ENCODE results near the gene KRTAP5-11. TPM values are rescaled to one million over a fixed set of nuclear protein-coding genes. Genes with fewer than 3 reads are reported as not detected.
A peak's percentile ranks its signal among the peaks of the same experiment; 100 is the strongest.
"Not testable (repeated sequence)": the region's sequence is repeated elsewhere in the genome, so short reads cannot be mapped to it uniquely, and the experiment has no call there.

Gene KRTAP5-11, protein sequence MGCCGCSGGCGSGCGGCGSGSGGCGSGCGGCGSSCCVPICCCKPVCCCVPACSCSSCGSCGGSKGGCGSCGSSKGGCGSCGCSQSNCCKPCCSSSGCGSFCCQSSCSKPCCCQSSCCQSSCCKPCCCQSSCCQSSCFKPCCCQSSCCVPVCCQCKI
- total RNA-seq: not detected

GRCh38 chr11:71582309-71582895, at the start of gene KRTAP5-11:
TSS of gene KRTAP5-11 (minus strand) at chr11:71582875. CDS start at chr11:71582837, 38 bp downstream.
- H3K4me3 ChIP-seq (replicated peaks in 1 of 3): no peak within 1 kb of the TSS
- intact Hi-C loops (cut with DNase I): no loop called here
- WGBS, 2 donors: 90 to 93% methylated on average over 2 to 3 of the region's 3 CpGs
- H3K9me3 ChIP-seq: no peaks in the 10 kb centered on the region
- H3K36me3 ChIP-seq: no peaks in the 10 kb centered on the region
- DNase-seq: no peak
- no peak for TF ChIP-seq POLR2A (IDR thresholded peaks at IDR 0.05)
- TF ChIP-seq, protein P1, sequence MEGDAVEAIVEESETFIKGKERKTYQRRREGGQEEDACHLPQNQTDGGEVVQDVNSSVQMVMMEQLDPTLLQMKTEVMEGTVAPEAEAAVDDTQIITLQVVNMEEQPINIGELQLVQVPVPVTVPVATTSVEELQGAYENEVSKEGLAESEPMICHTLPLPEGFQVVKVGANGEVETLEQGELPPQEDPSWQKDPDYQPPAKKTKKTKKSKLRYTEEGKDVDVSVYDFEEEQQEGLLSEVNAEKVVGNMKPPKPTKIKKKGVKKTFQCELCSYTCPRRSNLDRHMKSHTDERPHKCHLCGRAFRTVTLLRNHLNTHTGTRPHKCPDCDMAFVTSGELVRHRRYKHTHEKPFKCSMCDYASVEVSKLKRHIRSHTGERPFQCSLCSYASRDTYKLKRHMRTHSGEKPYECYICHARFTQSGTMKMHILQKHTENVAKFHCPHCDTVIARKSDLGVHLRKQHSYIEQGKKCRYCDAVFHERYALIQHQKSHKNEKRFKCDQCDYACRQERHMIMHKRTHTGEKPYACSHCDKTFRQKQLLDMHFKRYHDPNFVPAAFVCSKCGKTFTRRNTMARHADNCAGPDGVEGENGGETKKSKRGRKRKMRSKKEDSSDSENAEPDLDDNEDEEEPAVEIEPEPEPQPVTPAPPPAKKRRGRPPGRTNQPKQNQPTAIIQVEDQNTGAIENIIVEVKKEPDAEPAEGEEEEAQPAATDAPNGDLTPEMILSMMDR (IDR thresholded peaks at IDR 0.05): no peak
- H3K4me1 ChIP-seq: no peaks in the 10 kb centered on the region
- no peak within 1 kb of the TSS for H3K27ac ChIP-seq
- no peaks in the 10 kb centered on the region for H3K27me3 ChIP-seq

DNA sequence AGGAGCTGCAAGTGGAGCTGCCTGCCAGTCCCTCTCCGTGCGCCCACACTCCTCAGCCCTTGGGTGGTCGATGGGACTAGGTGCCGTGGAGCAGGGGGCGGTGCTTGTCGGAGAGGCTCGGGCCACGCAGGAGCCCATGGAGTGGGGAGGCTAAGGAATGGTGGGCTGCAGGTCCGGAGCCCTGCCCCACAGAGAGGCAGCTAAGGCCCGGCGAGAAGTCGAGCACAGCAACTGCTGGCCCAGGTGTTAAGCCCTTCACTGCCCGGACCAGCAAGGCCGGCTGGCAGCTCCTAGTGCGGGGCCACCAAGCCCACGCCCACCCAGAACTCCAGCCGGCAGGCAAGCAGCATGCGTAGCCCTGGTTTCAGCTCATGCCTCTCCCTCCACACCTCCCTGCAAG, 48.9 kb upstream of the KRTAP5-11 start:
- H3K27ac ChIP-seq; H3K4me3 ChIP-seq (replicated peaks in 1 of 3); DNase-seq; H3K9me3 ChIP-seq; H3K36me3 ChIP-seq; H3K4me1 ChIP-seq; H3K27me3 ChIP-seq: not testable (repeated sequence)
- intact Hi-C loops (cut with DNase I): loop anchor here (10.0 kb wide), 1 partner anchor 103 kb away; no protein-coding TSS in a partner anchor
- WGBS, 2 donors: 87% methylated on average over 12 of the region's 18 CpGs; no CpG with 5 or more reads in 1 of the 2 donors

DNA sequence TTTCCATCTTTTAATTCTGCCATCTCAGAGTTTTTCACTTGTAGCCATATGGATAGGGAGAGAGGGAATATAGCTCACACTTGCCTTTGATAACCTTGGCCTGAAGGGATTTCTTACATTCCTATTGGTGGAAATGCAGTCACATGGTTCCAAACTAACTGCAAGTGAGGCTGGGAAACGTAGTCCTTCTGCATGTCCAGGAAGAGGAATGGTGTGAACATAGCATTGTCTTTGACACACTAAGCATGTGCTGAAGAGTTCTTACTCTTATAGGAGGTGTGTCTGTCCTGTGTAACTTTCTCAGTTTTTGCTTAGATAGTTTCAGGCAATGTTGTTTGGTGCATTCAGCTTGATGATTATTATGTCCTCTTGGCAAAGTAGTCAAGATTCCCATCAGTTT, 47.4 kb upstream of the KRTAP5-11 start:
- H3K27ac ChIP-seq; H3K4me1 ChIP-seq; H3K36me3 ChIP-seq; DNase-seq; H3K9me3 ChIP-seq; H3K4me3 ChIP-seq (replicated peaks in 1 of 3); H3K27me3 ChIP-seq: not testable (repeated sequence)
- intact Hi-C loops (cut with DNase I): loop anchor here (10.0 kb wide), 1 partner anchor 105 kb away; no protein-coding TSS in a partner anchor
- WGBS, 2 donors: 80 to 81% methylated on average over 1 of the region's 1 CpG

DNA sequence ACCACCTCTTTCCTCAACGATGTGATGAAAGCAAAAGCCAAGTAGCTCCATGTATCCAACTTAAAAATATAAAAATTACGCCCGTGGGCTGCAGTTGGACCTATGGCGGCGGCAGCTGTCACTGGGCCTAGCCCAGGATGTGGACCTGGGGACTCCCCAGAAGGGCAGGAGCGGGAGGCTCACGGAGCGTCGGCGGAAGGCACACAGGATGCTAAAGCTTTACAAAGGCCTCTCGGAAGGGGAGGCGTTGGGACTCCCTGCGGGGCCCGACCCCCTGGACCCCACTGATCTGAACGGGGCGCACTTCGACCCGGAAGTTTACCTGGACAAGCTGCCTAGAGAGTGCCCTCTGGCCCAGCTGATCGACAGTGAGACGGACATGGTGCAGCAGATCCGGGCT, 46.3 kb upstream of the KRTAP5-11 start:
- WGBS, 2 donors: 90 to 98% methylated on average over 20 to 21 of the region's 21 CpGs
- H3K4me1 ChIP-seq; DNase-seq; H3K27me3 ChIP-seq; H3K9me3 ChIP-seq; H3K27ac ChIP-seq; intact Hi-C loops (cut with DNase I); H3K4me3 ChIP-seq (replicated peaks in 1 of 3); H3K36me3 ChIP-seq: not testable (repeated sequence)

DNA sequence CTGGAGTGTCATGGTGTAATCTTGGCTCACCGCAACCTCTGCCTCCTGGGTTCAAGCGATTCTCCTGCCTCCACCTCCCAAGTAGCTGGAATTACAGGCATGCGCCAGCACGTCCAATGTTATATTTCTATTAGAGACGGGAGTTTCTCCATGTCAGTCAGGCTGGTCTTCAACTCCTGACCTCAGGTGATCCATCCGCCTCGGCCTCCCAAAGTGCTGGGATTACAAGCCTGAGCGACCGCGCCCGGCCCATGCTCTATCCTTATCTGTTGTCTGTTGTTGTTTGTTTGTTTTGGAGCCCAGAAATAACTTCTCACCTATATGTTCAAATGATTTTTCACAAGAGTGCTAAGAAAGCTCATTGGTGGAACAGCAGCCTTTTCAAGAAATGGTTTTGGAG, 40.6 kb upstream of the KRTAP5-11 start:
- H3K36me3 ChIP-seq; H3K4me1 ChIP-seq; H3K27me3 ChIP-seq; H3K27ac ChIP-seq; DNase-seq; H3K4me3 ChIP-seq (replicated peaks in 1 of 3); H3K9me3 ChIP-seq; intact Hi-C loops (cut with DNase I): not testable (repeated sequence)
- WGBS, 2 donors: 89 to 94% methylated on average over 11 of the region's 11 CpGs

DNA sequence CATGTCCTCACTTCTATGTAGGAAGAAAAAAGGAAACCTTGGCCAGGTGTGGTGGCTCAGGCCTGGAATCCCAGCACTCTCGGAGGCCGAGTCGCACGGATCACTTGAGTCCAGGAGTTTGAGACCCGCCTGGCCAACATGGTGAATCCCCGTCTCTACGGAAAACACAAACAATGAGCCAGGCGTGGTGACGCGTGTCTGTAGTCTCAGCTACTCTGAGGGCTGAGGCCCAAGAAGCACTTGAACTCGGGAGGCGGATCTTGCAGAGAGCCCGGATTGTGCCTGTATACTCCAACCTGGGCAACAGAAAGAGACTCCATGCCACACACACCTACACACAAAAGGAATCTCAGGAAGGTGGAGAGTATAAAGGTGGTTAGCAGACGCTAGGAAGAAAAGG, 39.9 kb upstream of the KRTAP5-11 start:
- H3K36me3 ChIP-seq; intact Hi-C loops (cut with DNase I); H3K4me1 ChIP-seq; H3K4me3 ChIP-seq (replicated peaks in 1 of 3); H3K27me3 ChIP-seq; H3K9me3 ChIP-seq: not testable (repeated sequence)
- WGBS, 2 donors: 48 to 50% methylated on average over 14 of the region's 14 CpGs
- DNase-seq: peak; percentile 82 to 89
- H3K27ac ChIP-seq: peak overlapping the region in 1 of 3 donors; percentile 2

- WGBS, 2 donors: 28 to 38% methylated on average over 11 of the region's 12 CpGs
These were observed 32.3 kb upstream of the KRTAP5-11 start for GRCh38 chr11:71615003-71615402.

DNA sequence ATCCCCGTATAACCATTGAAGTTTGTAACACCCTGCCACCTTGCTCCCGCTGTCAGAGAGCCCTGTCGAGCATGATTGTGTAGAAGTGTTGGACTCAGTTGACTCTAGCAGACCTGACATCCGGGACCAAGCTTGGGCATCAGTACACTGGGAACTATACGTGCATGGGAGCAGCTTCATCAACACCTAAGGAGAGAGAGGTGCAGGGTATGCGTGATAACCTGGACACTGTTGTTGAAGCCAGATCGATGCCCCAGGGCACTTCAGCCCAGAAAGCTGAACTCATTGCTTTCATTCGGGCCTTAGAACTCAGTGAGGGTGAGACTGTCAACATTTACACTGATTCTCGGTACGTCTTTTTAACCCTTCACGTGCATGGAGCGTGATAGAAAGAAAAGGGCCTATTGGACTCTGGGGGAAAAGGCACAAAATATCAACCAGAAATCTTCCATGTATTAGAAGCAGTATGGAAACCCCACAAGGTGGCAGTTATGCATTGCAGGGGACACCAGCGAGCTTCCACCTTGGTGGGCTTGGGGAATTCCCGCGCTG, 31.8 kb upstream of the KRTAP5-11 start:
- DNase-seq; H3K36me3 ChIP-seq; H3K27ac ChIP-seq; H3K4me3 ChIP-seq (replicated peaks in 1 of 3); intact Hi-C loops (cut with DNase I); H3K4me1 ChIP-seq; H3K9me3 ChIP-seq; H3K27me3 ChIP-seq: not testable (repeated sequence)
- 59% methylated on average over 13 to 15 of the region's 15 CpGs for WGBS, 2 donors

More at GRCh38 chr11:71615003-71615402, 32.3 kb upstream of the KRTAP5-11 start:
- H3K4me1 ChIP-seq; H3K4me3 ChIP-seq (replicated peaks in 1 of 3); H3K36me3 ChIP-seq; H3K9me3 ChIP-seq; intact Hi-C loops (cut with DNase I); H3K27ac ChIP-seq; H3K27me3 ChIP-seq: not testable (repeated sequence)
- DNase-seq: peak; percentile 74

- H3K4me3 ChIP-seq (replicated peaks in 1 of 3); DNase-seq; H3K27ac ChIP-seq; H3K27me3 ChIP-seq; H3K4me1 ChIP-seq; intact Hi-C loops (cut with DNase I); H3K36me3 ChIP-seq; H3K9me3 ChIP-seq: not testable (repeated sequence)
- WGBS, 2 donors: 73 to 85% methylated on average over 4 to 6 of the region's 7 CpGs
These were observed 31.3 kb upstream of the KRTAP5-11 start for GRCh38 chr11:71613931-71614330.

GRCh38 chr11:71611218-71611910, 28.7 kb upstream of the KRTAP5-11 start:
- WGBS, 2 donors: 62 to 67% methylated on average over 21 of the region's 21 CpGs
- H3K9me3 ChIP-seq; H3K4me3 ChIP-seq (replicated peaks in 1 of 3); H3K27me3 ChIP-seq; H3K4me1 ChIP-seq; intact Hi-C loops (cut with DNase I); H3K27ac ChIP-seq; DNase-seq; H3K36me3 ChIP-seq: not testable (repeated sequence)

- DNase-seq; H3K27me3 ChIP-seq; H3K4me1 ChIP-seq; H3K4me3 ChIP-seq (replicated peaks in 1 of 3); H3K36me3 ChIP-seq; intact Hi-C loops (cut with DNase I); H3K27ac ChIP-seq; H3K9me3 ChIP-seq: not testable (repeated sequence)
- WGBS, 2 donors: 0% methylated on average over 2 of the region's 21 CpGs; no CpG with 5 or more reads in 1 of the 2 donors
These were observed 25.6 kb upstream of the KRTAP5-11 start for GRCh38 chr11:71608272-71608671.
